Lung (tissue), 12 donors: ENCODE measurements around the gene SLC25A30. TPM values are rescaled to one million over a fixed set of nuclear protein-coding genes. Genes with fewer than 3 reads are reported as not detected.

ENCODE experiments used
- ATAC-seq: fragments of 200-7000 bp; cut with Tn5 transposase; one replicate; pipeline ENCODE4 v1.9.1; 2020; ENCODE audit warnings: moderate number of reproducible peaks; ENCODE audit not compliant: insufficient read depth, low FRiP score
- DNase-seq, 3 donors: peaks; one replicate each; pipeline ENCODE4 v3.0.0-alpha.2; 2013 to 2017
- H3K27ac ChIP-seq, 2 donors: one replicate each; pipeline ENCODE4 v1.5.1; 2013; ENCODE audit warnings: mild to moderate bottlenecking in 2 of 2, moderate library complexity in 2 of 2, control low read depth in 1 of 2, inconsistent platforms in 1 of 2, low read depth in 1 of 2, low read length in 1 of 2
- H3K27me3 ChIP-seq, 3 donors: one replicate each; pipeline ENCODE4 v1.5.1; 2013; ENCODE audit warnings: low read length in 2 of 3; ENCODE audit not compliant: control insufficient read depth in 3 of 3, insufficient read depth in 3 of 3
- H3K36me3 ChIP-seq, 4 donors: one replicate each; pipeline ENCODE4 v1.5.1; 2013; ENCODE audit warnings: low read length in 4 of 4, mild to moderate bottlenecking in 1 of 4, moderate library complexity in 1 of 4; ENCODE audit not compliant: control insufficient read depth in 4 of 4, insufficient read depth in 4 of 4
- H3K4me1 ChIP-seq, 5 donors: one replicate each; pipeline ENCODE4 v1.5.1; 2013; ENCODE audit warnings: low read length in 5 of 5, mild to moderate bottlenecking in 2 of 5, moderate library complexity in 1 of 5; ENCODE audit not compliant: control insufficient read depth in 5 of 5, insufficient read depth in 5 of 5
- H3K4me3 ChIP-seq: one replicate; pipeline ENCODE4 v1.5.1; 2013; ENCODE audit warnings: mild to moderate bottlenecking, control low read depth, moderate library complexity
- H3K9ac ChIP-seq, 2 donors: one replicate each; pipeline ENCODE4 v1.5.1; 2013; ENCODE audit warnings: low read length in 2 of 2, control low read depth in 1 of 2; ENCODE audit not compliant: insufficient read depth in 1 of 2
- H3K9me3 ChIP-seq, 4 donors: one replicate each; pipeline ENCODE4 v1.5.1; 2013; ENCODE audit warnings: low read length in 3 of 4, mild to moderate bottlenecking in 1 of 4, moderate library complexity in 1 of 4; ENCODE audit not compliant: control insufficient read depth in 4 of 4, insufficient read depth in 3 of 4
- WGBS, 2 donors: extraction: QIAGEN DNeasy Blood & Tissue Kit; methylation state at CpG; one replicate each; pipeline ENCODE4 v1.1.7; 2013; 5-methylcytosine and 5-hydroxymethylcytosine counted together
- polyA plus RNA-seq, 2 donors: library from polyadenylated mRNA; stranded (reverse); fragments of 200-250 nt; gene quantifications; one replicate each; pipeline ENCODE4 v1.2.1, GENCODE V29; 2013
- total RNA-seq, 2 donors: library from RNA; depleted of rRNA in 1 of 2; stranded (reverse); fragments of >200 nt in 1 of 2; gene quantifications; one replicate each; pipeline ENCODE4 v1.2.1, GENCODE V29; 2014 to 2021
- TF ChIP-seq, protein P1 (sequence below): IDR thresholded peaks from 2 replicates; pipeline ENCODE4 v1.5.1; 2012; ENCODE audit warnings: mild to moderate bottlenecking; ENCODE audit errors: control extremely low read depth, extremely low read depth
- donor health status: control.
- donor health status: control.
- donor health status: Bipolar disorder and iron deficiency.
- donor health status: healthy.
- donor health status: DM: yes; HTN: yes; CAD: no.

Gene SLC25A30
- total and polyA plus RNA-seq, 4 donors: 7.3 to 24.3 (median 10.2) TPM

DNA sequence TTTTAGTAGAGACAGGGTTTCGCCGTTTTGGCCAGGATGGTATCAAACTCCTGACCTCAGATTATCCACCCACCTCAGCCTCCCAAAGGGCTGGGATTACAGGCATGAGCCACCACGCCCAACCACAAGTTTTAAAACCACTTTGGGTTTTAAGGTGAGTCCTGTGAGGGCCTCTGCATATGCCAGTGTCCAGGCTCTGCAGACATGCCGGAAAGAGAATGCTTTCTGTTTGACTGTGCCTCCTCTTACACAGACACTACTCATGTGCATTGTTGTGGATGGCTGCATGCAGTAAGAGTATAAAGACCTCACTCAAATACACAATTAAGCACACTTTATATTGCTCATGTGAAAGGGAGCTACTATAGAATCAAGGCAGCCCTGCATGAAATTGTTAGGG, 20.8 kb upstream of the SLC25A30 start:
- Histone ChIP-seq H3K4me3 (no peak overlapping the region), H3K4me1 (peaks cover 0 to 5% (median 0%) of the 10 kb centered on the region in 5 donors), H3K36me3 (no peaks in the 10 kb centered on the region), H3K9me3 (no peaks in the 10 kb centered on the region), H3K27me3 (no peaks in the 10 kb centered on the region), H3K27ac (peak overlapping the region in 1 of 2 donors; percentile 74), H3K9ac (no peak overlapping the region)
- TF ChIP-seq, protein P1, sequence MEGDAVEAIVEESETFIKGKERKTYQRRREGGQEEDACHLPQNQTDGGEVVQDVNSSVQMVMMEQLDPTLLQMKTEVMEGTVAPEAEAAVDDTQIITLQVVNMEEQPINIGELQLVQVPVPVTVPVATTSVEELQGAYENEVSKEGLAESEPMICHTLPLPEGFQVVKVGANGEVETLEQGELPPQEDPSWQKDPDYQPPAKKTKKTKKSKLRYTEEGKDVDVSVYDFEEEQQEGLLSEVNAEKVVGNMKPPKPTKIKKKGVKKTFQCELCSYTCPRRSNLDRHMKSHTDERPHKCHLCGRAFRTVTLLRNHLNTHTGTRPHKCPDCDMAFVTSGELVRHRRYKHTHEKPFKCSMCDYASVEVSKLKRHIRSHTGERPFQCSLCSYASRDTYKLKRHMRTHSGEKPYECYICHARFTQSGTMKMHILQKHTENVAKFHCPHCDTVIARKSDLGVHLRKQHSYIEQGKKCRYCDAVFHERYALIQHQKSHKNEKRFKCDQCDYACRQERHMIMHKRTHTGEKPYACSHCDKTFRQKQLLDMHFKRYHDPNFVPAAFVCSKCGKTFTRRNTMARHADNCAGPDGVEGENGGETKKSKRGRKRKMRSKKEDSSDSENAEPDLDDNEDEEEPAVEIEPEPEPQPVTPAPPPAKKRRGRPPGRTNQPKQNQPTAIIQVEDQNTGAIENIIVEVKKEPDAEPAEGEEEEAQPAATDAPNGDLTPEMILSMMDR: no peak
- DNase-seq (no peak), ATAC-seq (no peak)
- WGBS, 2 donors: 90% methylated on average over 4 of the region's 4 CpGs

DNA sequence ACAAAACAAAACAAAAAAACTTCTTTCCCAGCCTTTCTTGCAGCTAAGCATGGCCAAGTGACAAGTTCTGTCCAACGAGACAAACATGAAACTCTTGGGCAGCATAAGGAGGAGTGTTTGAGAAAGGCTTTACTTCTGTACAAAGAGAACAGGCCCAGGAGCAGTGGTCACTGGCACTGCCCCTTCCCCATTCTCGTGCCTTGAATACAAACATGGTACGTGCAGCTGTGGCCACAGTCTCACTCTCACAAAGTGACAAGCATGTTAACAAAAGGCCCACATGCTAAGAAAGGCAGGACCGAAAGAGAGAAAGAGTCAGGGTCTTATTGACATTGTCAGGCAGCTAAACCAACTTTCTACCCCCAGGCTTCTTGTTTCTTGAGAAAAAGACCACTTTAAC, 19.8 kb upstream of the SLC25A30 start:
- H3K9me3 ChIP-seq: no peaks in the 10 kb centered on the region
- TF ChIP-seq, protein P1: no peak
- H3K27ac ChIP-seq: no peak overlapping the region
- WGBS, 2 donors: 81 to 95% methylated on average over 4 of the region's 4 CpGs
- ATAC-seq (no peak), DNase-seq (no peak)
- H3K27me3 ChIP-seq: no peaks in the 10 kb centered on the region
- H3K4me3 ChIP-seq: no peak overlapping the region
- peaks cover 0 to 5% (median 0%) of the 10 kb centered on the region in 5 donors for H3K4me1 ChIP-seq
- H3K36me3 ChIP-seq: no peaks in the 10 kb centered on the region
- H3K9ac ChIP-seq: no peak overlapping the region

DNA sequence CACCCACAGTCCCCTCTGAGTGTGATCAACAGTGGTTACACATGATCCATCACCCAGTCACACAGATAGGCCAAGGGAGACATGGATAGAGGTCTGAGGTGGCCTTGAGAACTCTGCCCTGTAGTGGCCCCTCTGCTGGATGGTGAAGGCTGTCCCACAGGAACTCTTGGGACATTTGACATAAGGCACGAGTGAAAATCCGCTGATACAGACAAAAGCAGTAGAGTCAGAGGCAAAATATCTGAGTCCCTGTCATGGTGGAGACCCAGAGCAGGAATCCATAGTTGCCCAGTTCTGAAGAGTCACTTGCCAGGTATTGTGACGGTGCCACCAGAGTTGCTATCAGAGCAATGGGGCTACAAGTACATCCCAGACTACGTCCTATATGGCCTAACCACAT, 18.8 kb upstream of the SLC25A30 start:
- TF ChIP-seq, protein P1: no peak
- Histone ChIP-seq H3K27ac (no peak overlapping the region), H3K9ac (no peak overlapping the region), H3K9me3 (no peaks in the 10 kb centered on the region), H3K4me3 (no peak overlapping the region), H3K4me1 (peaks cover 0 to 5% (median 0%) of the 10 kb centered on the region in 5 donors), H3K36me3 (no peaks in the 10 kb centered on the region), H3K27me3 (no peaks in the 10 kb centered on the region)
- DNase-seq (no peak), ATAC-seq (no peak)
- WGBS, 2 donors: 93 to 95% methylated on average over 4 of the region's 4 CpGs

DNA sequence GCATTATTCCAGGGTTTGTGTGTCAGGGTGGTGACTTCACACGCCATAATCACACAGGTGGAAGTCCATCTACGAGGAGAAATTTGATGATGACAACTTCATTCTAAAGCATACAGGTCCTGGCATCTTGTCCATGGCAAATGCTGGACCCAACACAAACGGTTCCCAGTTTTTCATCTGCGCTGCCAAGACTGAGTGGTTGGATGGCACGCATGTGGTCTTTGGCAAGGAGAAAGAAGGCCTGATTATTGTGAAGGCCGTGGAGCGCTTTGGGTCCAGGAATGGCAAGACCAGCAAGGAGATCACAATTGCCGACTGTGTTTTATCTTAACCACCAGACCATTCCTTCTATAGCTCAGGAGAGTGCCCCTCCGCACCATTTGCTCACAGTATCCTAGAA, 18.2 kb upstream of the SLC25A30 start:
- H3K4me3 ChIP-seq: no peak overlapping the region
- no peaks in the 10 kb centered on the region for H3K9me3 ChIP-seq
- TF ChIP-seq, protein P1: no peak
- H3K9ac ChIP-seq: no peak overlapping the region
- no peaks in the 10 kb centered on the region for H3K36me3 ChIP-seq
- WGBS, 2 donors: 93 to 94% methylated on average over 9 of the region's 9 CpGs
- H3K4me1 ChIP-seq: peaks cover 0 to 5% (median 0%) of the 10 kb centered on the region in 5 donors
- no peaks in the 10 kb centered on the region for H3K27me3 ChIP-seq
- DNase-seq: no peak
- no peak overlapping the region for H3K27ac ChIP-seq
- no peak for ATAC-seq
